OCI-LY3 (cell line): ENCODE measurements around the gene AKT3.

Experiments
- CTCF ChIP-seq: fragments of 200-600, 300-600 bp; sonication (generic); IDR thresholded peaks from 2 replicates; pipeline ENCODE4 v1.5.1; 2014; ENCODE audit warnings: antibody characterized with exemption, low read length, low read depth
- EZH2phosphoT487 ChIP-seq: fragments of 200-600 bp; shearing (Covaris generic); IDR thresholded peaks from 2 replicates; pipeline ENCODE4 v1.6.1; 2018; ENCODE audit warnings: antibody characterized with exemption, mixed run types, low read depth

DNA sequence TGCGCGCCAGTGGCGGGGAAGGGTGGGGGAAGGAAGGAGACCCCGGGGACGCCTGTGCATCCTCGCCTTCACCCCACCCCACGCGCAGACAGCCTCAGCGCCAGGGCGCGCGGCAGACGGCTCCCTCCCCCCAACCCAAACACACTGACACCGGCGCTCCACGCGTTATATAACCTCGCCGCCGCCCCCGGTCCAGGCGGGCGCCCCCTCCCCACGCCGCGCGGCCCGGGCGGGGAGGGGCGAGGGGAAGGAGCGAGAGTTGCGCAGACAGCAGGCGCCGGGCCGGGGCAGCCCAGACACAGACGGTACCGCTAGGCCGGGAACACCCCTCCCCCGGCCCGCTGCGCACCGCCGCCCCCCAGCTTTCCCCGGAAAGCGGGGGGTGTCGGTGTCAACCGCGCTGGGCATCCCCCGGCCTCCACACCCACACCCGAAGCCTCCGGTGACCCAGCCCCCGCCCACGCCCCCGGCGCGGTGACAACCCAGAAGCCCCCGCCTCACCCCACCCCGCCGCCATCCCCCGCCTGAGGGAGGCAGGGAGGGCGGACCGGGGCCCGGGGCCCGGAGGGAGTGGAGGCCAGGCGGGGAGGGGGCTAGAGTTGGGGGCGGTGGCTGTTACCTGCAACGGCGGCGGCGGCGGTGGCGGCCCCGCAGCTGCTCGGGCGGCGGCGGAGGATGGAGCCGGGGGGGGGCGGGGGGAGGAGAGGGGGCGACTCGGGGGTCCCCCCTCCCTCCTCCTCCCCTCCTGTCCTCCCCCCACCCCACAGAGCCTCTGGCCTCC is 432 bp downstream of the AKT3 start:
- TF ChIP-seq CTCF: no peak
- TF ChIP-seq EZH2phosphoT487: no peak
